Measurements from ENCODE around the gene ZNF350.
"Not testable (repeated sequence)": the region's sequence is repeated elsewhere in the genome, so short reads cannot be mapped to it uniquely, and the experiment has no call there.

- not testable (repeated sequence) for TF ChIP-seq CTCF (IDR thresholded peaks at IDR 0.05; ENCODE audit: low read length); EZH2 (optimal IDR thresholded peaks at IDR 0.05; ENCODE audit: low read depth, low read length)
These were observed 5.7 kb downstream of the ZNF350 start for GRCh38 chr19:51980926-51981325.

All from MM.1S (cell line).